Ovary (tissue), 3 donors: ENCODE data around the gene BRI3.

ENCODE experiments used
- CTCF ChIP-seq, 3 donors: fragments of 450-650 bp in 2 of 3; fragments of 200-600 bp in 1 of 3; IDR thresholded peaks; one replicate each; pipeline versions ENCODE4 v1.5.1 to v1.8.0; 2016 to 2022; ENCODE audit warnings: antibody characterized with exemption in 3 of 3, mild to moderate bottlenecking in 1 of 3
- POLR2A ChIP-seq: fragments of 450-650 bp; IDR thresholded peaks from one replicate; pipeline ENCODE4 v1.6.1; 2017; ENCODE audit warnings: antibody characterized with exemption, mild to moderate bottlenecking, moderate library complexity
- donor health status: DM: no; HTN: no; CAD: no.

GRCh38 chr7:98303906-98304305 is 22.4 kb downstream of the BRI3 start:
- TF ChIP-seq CTCF (IDR thresholded peaks at IDR 0.05) (no peak), POLR2A (no peak)
